Heart left ventricle (tissue), 16 donors: ENCODE data around the gene IPO4. TPM values are rescaled to one million over a fixed set of nuclear protein-coding genes. Genes with fewer than 3 reads are reported as not detected.
"Not testable (repeated sequence)": the region's sequence is repeated elsewhere in the genome, so short reads cannot be mapped to it uniquely, and the experiment has no call there.

Experiments used
- ATAC-seq, 4 donors: fragments of 200-7000 bp; cut with Tn5 transposase; one replicate each; pipeline ENCODE4 v1.9.1; 2020 to 2022; ENCODE audit warnings: moderate library complexity in 4 of 4, mild to moderate bottlenecking in 3 of 4, moderate number of reproducible peaks in 1 of 4
- DNase-seq, 5 donors: peaks; one replicate each; pipeline ENCODE4 v3.0.0-alpha.2; 2020
- H3K27ac ChIP-seq, 12 donors: fragments of 200-600 bp; sonication (generic) in 4 of 12; one replicate each; pipeline versions ENCODE4 v1.5.0 to v1.8.0; 2016 to 2022; ENCODE audit warnings: mild to moderate bottlenecking in 2 of 12
- H3K27me3 ChIP-seq, 9 donors: fragments of 200-600 bp; sonication (generic) in 2 of 9; one replicate each; pipeline versions ENCODE4 v1.5.1 to v1.8.0; 2016 to 2022; ENCODE audit warnings: mild to moderate bottlenecking in 3 of 9
- H3K36me3 ChIP-seq, 9 donors: fragments of 200-600 bp; sonication (generic) in 2 of 9; one replicate each; pipeline versions ENCODE4 v1.5.0 to v1.8.0; 2018 to 2022; ENCODE audit warnings: mild to moderate bottlenecking in 2 of 9
- H3K4me1 ChIP-seq, 12 donors: fragments of 200-600 bp; sonication (generic) in 4 of 12; one replicate each; pipeline versions ENCODE4 v1.5.0 to v1.8.0; 2016 to 2022; ENCODE audit warnings: mild to moderate bottlenecking in 3 of 12
- H3K4me3 ChIP-seq, 12 donors: fragments of 200-600 bp; sonication (generic) in 4 of 12; one replicate each; pipeline versions ENCODE4 v1.5.0 to v1.8.0; 2017 to 2022; ENCODE audit warnings: mild to moderate bottlenecking in 9 of 12, moderate library complexity in 4 of 12
- H3K9me3 ChIP-seq, 12 donors: fragments of 200-600 bp; sonication (generic) in 4 of 12; one replicate each; pipeline versions ENCODE4 v1.5.0 to v1.8.0; 2016 to 2022; ENCODE audit warnings: mild to moderate bottlenecking in 1 of 12
- POLR2A ChIP-seq, 2 donors: fragments of 450-650 bp; IDR thresholded peaks; one replicate each; pipeline ENCODE4 v1.6.1; 2017; ENCODE audit warnings: antibody characterized with exemption in 2 of 2, mild to moderate bottlenecking in 2 of 2, moderate library complexity in 2 of 2
- WGBS, 4 donors: extraction: QIAGEN DNeasy Blood & Tissue Kit in 2 of 4; methylation state at CpG; one replicate each; pipeline versions ENCODE4 v1.1.5 to v1.1.7; 2013 to 2018; 5-methylcytosine and 5-hydroxymethylcytosine counted together
- intact Hi-C, 10 donors: fragments of 100-400 bp; cut with DNase I; formaldehyde crosslinking; loops; one replicate each; pipeline versions ENCODE4 v1.11.1 to v1.14.2; 2022
- polyA plus RNA-seq, 2 donors: library from polyadenylated mRNA; stranded (reverse); fragments of 200-250 nt; gene quantifications; one replicate each; pipeline ENCODE4 v1.2.3, GENCODE V29; 2013
- total RNA-seq, 9 donors: library from RNA; depleted of rRNA in 2 of 9; stranded (reverse); fragments of >200 nt in 2 of 9; fragmentation: NEBNext Ultra II Directional in 3 of 9; extraction: Animal tissue kit (Norgen Biotek cat#: 25700) in 3 of 9; gene quantifications; one replicate each; pipeline versions ENCODE4 v1.1.0 to v1.2.4, GENCODE V29; 2016 to 2023
- TF ChIP-seq, protein P1 (sequence below), 12 donors: fragments of 200-600 bp; sonication (generic) in 4 of 12; IDR thresholded peaks; one replicate each; pipeline versions ENCODE4 v1.5.0 to v1.8.0; 2018 to 2022; ENCODE audit warnings: antibody characterized with exemption in 12 of 12, mild to moderate bottlenecking in 5 of 12
- donor health status: ischemic (EF 13 %, LVEDD 7.1; RV severe dilation, severe dysfunction).
- donor health status: healthy with polysubstance abuse.
- donor health status: DM: no; HTN: yes; CAD: no.
- donor health status: DM: no; HTN: no; CAD: no.
- donor health status: ischemic (EF 25% LVEDD 6.9; RV normal size, moderate dysfunction).
- donor health status: ischemic (EF 25% LVEDD 5.7; RV mildly dilated, moderate dysfunction).
- donor health status: healthy.
- donor health status: DM: yes; HTN: yes; CAD: no.
- donor health status: ischemic (EF 35%, LVEDD 5.7; RV mildly dilated, moderate dysfunction).
- donor health status: nonischemic (EF 11% LVEDD 7.7; RV severe dilation, severe dysfunction).
- donor health status: DM: yes; HTN: yes; CAD: no.
- donor health status: PGD.
- donor health status: ischemic (EF 29% LVEDD 5.4; RV normal size, mild dysfunction).
- donor health status: nonischemic (EF 23%, LVEDD 6.1; RV moderate dilation, normal function).

Gene IPO4
- total and polyA plus RNA-seq, 11 donors, result 1.8 to 40.0 (median 17.2) TPM

GRCh38 chr14:24204163-24205146 lies 15.8 kb upstream of the IPO4 start:
- ATAC-seq (no peak), DNase-seq (no peak)
- Histone ChIP-seq H3K36me3 (peaks cover 0 to 78% (median 51%) of the 10 kb centered on the region in 9 donors), H3K4me1 (peaks cover 0 to 2% (median 0%) of the 10 kb centered on the region in 12 donors), H3K4me3 (no peak overlapping the region), H3K9me3 (peaks cover 0 to 4% (median 0%) of the 10 kb centered on the region in 12 donors), H3K27me3 (no peaks in the 10 kb centered on the region), H3K27ac (no peak overlapping the region)
- intact Hi-C loops, result no loop called here
- WGBS, 4 donors, result 92 to 97% (median 94%) methylated on average over 7 of the region's 7 CpGs
- no peak for TF ChIP-seq POLR2A (IDR thresholded peaks at IDR 0.05)
- TF ChIP-seq, protein P1, sequence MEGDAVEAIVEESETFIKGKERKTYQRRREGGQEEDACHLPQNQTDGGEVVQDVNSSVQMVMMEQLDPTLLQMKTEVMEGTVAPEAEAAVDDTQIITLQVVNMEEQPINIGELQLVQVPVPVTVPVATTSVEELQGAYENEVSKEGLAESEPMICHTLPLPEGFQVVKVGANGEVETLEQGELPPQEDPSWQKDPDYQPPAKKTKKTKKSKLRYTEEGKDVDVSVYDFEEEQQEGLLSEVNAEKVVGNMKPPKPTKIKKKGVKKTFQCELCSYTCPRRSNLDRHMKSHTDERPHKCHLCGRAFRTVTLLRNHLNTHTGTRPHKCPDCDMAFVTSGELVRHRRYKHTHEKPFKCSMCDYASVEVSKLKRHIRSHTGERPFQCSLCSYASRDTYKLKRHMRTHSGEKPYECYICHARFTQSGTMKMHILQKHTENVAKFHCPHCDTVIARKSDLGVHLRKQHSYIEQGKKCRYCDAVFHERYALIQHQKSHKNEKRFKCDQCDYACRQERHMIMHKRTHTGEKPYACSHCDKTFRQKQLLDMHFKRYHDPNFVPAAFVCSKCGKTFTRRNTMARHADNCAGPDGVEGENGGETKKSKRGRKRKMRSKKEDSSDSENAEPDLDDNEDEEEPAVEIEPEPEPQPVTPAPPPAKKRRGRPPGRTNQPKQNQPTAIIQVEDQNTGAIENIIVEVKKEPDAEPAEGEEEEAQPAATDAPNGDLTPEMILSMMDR (IDR thresholded peaks at IDR 0.05), result no peak

GRCh38 chr14:24203249-24203886 lies 14.8 kb upstream of the IPO4 start:
- 91 to 99% (median 98%) methylated on average over 16 of the region's 16 CpGs for WGBS, 4 donors
- peaks cover 0 to 13% (median 0%) of the 10 kb centered on the region in 12 donors for H3K4me1 ChIP-seq
- H3K27me3 ChIP-seq, ATAC-seq, H3K27ac ChIP-seq, intact Hi-C loops, DNase-seq, H3K9me3 ChIP-seq, H3K4me3 ChIP-seq: not testable (repeated sequence)
- peaks cover 0 to 71% (median 41%) of the 10 kb centered on the region in 9 donors for H3K36me3 ChIP-seq

GRCh38 chr14:24202538-24202937 lies 13.9 kb upstream of the IPO4 start:
- Histone ChIP-seq H3K4me1 (peaks cover 0 to 19% (median 2%) of the 10 kb centered on the region in 12 donors), H3K36me3 (peaks cover 0 to 63% (median 32%) of the 10 kb centered on the region in 9 donors)
- H3K4me3 ChIP-seq, ATAC-seq, DNase-seq, H3K9me3 ChIP-seq, H3K27me3 ChIP-seq, intact Hi-C loops, H3K27ac ChIP-seq: not testable (repeated sequence)
- 91 to 93% (median 92%) methylated on average over 8 of the region's 8 CpGs for whole genome bisulfite sequencing, 4 donors

DNA sequence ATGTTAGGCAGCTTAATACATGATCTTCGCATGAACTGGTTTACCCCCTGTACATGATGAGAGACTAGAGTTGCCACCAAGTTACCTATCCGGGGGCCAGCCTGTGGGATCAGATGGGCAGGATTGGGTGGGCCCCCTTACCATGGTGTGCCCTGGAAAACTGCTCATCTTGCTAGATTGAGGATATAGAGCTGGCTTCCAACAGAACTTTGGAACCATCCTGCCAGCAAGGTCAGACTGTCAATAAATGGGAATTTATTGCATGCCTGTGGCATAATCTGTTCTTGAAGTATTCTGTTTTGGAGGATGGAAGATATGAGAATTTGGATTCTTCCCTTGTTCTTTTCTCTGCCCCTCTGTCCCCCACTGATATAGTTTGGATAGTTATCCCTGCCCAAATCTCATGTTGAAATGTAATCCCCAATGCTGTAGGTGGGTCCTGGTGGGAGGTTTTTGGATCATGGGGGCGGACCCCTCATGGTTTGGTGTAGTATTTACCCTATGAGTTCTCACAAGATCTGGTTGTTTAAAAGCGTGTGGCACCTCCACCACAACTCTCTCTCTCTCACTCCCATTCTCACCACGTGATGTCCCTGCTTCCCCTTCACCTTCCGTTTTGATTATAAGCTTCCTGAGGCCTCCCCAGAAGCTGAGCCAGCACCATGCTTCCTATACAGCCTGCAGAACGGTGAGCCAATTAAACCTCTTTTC lies 10.4 kb upstream of the IPO4 start:
- H3K27ac ChIP-seq, result no peak overlapping the region
- peaks cover 0 to 4% (median 0%) of the 10 kb centered on the region in 12 donors for H3K9me3 ChIP-seq
- DNase-seq (no peak), ATAC-seq (no peak)
- WGBS, 4 donors, result 79 to 91% (median 83%) methylated on average over 7 of the region's 7 CpGs
- intact Hi-C loops, result no loop called here
- no peak for TF ChIP-seq POLR2A (IDR thresholded peaks at IDR 0.05)
- TF ChIP-seq, protein P1 (IDR thresholded peaks at IDR 0.05), result no peak
- H3K36me3 ChIP-seq, result peaks cover 0 to 33% (median 13%) of the 10 kb centered on the region in 9 donors
- H3K27me3 ChIP-seq, result no peaks in the 10 kb centered on the region
- H3K4me3 ChIP-seq, result no peak overlapping the region
- peaks cover 2 to 45% (median 23%) of the 10 kb centered on the region in 12 donors for H3K4me1 ChIP-seq
